CD4-positive, alpha-beta T cell treated with Interleukin-10 for 1 hour (primary cell): ENCODE measurements around the gene PLCB4.

ENCODE experiments used
- DNase-seq: peaks from one replicate; pipeline ENCODE4 v3.0.0-alpha.2; 2020

PLCB4 gene

GRCh38 chr20:9413001-9413400 is 344.1 kb downstream of the PLCB4 start:
- DNase-seq: no peak

GRCh38 chr20:9415426-9415825 is 346.5 kb downstream of the PLCB4 start:
- no peak for DNase-seq

GRCh38 chr20:9416421-9416820 is 347.5 kb downstream of the PLCB4 start:
- no peak for DNase-seq

GRCh38 chr20:9417665-9418064 is 348.8 kb downstream of the PLCB4 start:
- no peak for DNase-seq

GRCh38 chr20:9422321-9423057 is 353.6 kb downstream of the PLCB4 start:
- no peak for DNase-seq

- no peak for DNase-seq
Measured at GRCh38 chr20:9424551-9424950, 355.7 kb downstream of the PLCB4 start.

- no peak for DNase-seq
Measured at GRCh38 chr20:9427430-9428291, 358.8 kb downstream of the PLCB4 start.

GRCh38 chr20:9428292-9428607 is 359.4 kb downstream of the PLCB4 start:
- no peak for DNase-seq

GRCh38 chr20:9439806-9440205 is 370.9 kb downstream of the PLCB4 start:
- no peak for DNase-seq

- no peak for DNase-seq
Measured at GRCh38 chr20:9440892-9441291, 372.0 kb downstream of the PLCB4 start.

- no peak for DNase-seq
Measured at GRCh38 chr20:9441948-9442347, 373.1 kb downstream of the PLCB4 start.

GRCh38 chr20:9442858-9443257 is 374.0 kb downstream of the PLCB4 start:
- no peak for DNase-seq

- no peak for DNase-seq
Measured at GRCh38 chr20:9444921-9445320, 376.0 kb downstream of the PLCB4 start.

- DNase-seq: no peak
Measured at GRCh38 chr20:9447182-9447581, 378.3 kb downstream of the PLCB4 start.

- DNase-seq: no peak
Measured at GRCh38 chr20:9453201-9453600, 384.3 kb downstream of the PLCB4 start.

GRCh38 chr20:9454791-9455190 is 385.9 kb downstream of the PLCB4 start:
- DNase-seq: no peak

- no peak for DNase-seq
Measured at GRCh38 chr20:9457136-9457535, 388.2 kb downstream of the PLCB4 start.

GRCh38 chr20:9458138-9458796 is 389.4 kb downstream of the PLCB4 start:
- no peak for DNase-seq

GRCh38 chr20:9460518-9460917 is 391.6 kb downstream of the PLCB4 start:
- DNase-seq: no peak

- no peak for DNase-seq
Measured at GRCh38 chr20:9467995-9468394, 399.1 kb downstream of the PLCB4 start.

- no peak for DNase-seq
Measured at GRCh38 chr20:9474835-9475415, 406.0 kb downstream of the PLCB4 start.

- DNase-seq: no peak
Measured at GRCh38 chr20:9475456-9475855, 406.6 kb downstream of the PLCB4 start.

GRCh38 chr20:9476174-9476573 is 407.3 kb downstream of the PLCB4 start:
- DNase-seq: no peak

GRCh38 chr20:9476637-9477036 is 407.8 kb downstream of the PLCB4 start:
- no peak for DNase-seq
